ENCODE data around the gene TOLLIP. TPM values are rescaled to one million over a fixed set of nuclear protein-coding genes. Genes with fewer than 3 reads are reported as not detected.
A peak's percentile ranks its signal among the peaks of the same experiment; 100 is the strongest.

Gene TOLLIP
- total and polyA plus RNA-seq, 9 of the 15 experiments (the other 6 are each of a cell fraction or from before 2014, with no cell fraction given) = 0.23 to 22.8 (median 7.1) TPM

- TF ChIP-seq SRSF3 (IDR thresholded peaks at IDR 0.05; ENCODE audit: insufficient read depth, low read length) = no peak
- TF ChIP-seq ZNF586 (CRISPR knock-in tag; conservative IDR thresholded peaks at IDR 0.05) = no peak
- no peak for TF ChIP-seq ZNF444 (CRISPR knock-in tag; IDR thresholded peaks at IDR 0.05)
- no peak for TF ChIP-seq DACH1 (IDR thresholded peaks at IDR 0.05; ENCODE audit: partially characterized antibody)
- no peak for TF ChIP-seq THRA (IDR thresholded peaks at IDR 0.05)
- TF ChIP-seq HNRNPUL1 (IDR thresholded peaks at IDR 0.05; ENCODE audit: low read length) = no peak
- TF ChIP-seq NR2C1 (IDR thresholded peaks at IDR 0.05) = no peak
- no peak for TF ChIP-seq NR2C1 (tag; IDR thresholded peaks at IDR 0.05)
- TF ChIP-seq RFX7 (CRISPR knock-in tag; IDR thresholded peaks at IDR 0.05) = no peak
- TF ChIP-seq, protein P1, sequence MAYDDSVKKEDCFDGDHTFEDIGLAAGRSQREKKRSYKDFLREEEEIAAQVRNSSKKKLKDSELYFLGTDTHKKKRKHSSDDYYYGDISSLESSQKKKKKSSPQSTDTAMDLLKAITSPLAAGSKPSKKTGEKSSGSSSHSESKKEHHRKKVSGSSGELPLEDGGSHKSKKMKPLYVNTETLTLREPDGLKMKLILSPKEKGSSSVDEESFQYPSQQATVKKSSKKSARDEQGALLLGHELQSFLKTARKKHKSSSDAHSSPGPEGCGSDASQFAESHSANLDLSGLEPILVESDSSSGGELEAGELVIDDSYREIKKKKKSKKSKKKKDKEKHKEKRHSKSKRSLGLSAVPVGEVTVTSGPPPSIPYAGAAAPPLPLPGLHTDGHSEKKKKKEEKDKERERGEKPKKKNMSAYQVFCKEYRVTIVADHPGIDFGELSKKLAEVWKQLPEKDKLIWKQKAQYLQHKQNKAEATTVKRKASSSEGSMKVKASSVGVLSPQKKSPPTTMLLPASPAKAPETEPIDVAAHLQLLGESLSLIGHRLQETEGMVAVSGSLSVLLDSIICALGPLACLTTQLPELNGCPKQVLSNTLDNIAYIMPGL (CRISPR knock-in tag; IDR thresholded peaks at IDR 0.05) = 0 out of 2 replicates have a peak, but pooled peaks have one; percentile 64
- TF ChIP-seq TAF9B (IDR thresholded peaks at IDR 0.05; ENCODE audit: partially characterized antibody) = no peak
- peak; percentile 61 to 89 for TF ChIP-seq MAZ (CRISPR knock-in tag; conservative IDR thresholded peaks at IDR 0.05 in 1 of 2, IDR thresholded peaks at IDR 0.05 in 1 of 2)
- TF ChIP-seq, protein P2, sequence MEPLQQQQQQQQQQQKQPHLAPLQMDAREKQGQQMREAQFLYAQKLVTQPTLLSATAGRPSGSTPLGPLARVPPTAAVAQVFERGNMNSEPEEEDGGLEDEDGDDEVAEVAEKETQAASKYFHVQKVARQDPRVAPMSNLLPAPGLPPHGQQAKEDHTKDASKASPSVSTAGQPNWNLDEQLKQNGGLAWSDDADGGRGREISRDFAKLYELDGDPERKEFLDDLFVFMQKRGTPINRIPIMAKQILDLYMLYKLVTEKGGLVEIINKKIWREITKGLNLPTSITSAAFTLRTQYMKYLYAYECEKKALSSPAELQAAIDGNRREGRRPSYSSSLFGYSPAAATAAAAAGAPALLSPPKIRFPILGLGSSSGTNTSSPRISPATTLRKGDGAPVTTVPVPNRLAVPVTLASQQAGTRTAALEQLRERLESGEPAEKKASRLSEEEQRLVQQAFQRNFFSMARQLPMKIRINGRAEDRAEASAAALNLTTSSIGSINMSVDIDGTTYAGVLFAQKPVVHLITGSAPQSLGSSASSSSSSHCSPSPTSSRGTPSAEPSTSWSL (CRISPR knock-in tag; IDR thresholded peaks at IDR 0.05; ENCODE audit: borderline replicate concordance) = no peak
- no peak for TF ChIP-seq SP2 (IDR thresholded peaks at IDR 0.05; ENCODE audit: extremely low read depth, low read depth, low read length, poor library complexity, severe bottlenecking)
- no peak; the same call in 1 of the 2 replicates for TF ChIP-seq ZBED1 (IDR thresholded peaks at IDR 0.05)
- TF ChIP-seq ZNF217 (CRISPR knock-in tag; IDR thresholded peaks at IDR 0.05) = no peak
- no peak for TF ChIP-seq BRD9 (IDR thresholded peaks at IDR 0.05; ENCODE audit: low read depth, partially characterized antibody)
- TF ChIP-seq PATZ1 (CRISPR knock-in tag; IDR thresholded peaks at IDR 0.05; ENCODE audit: borderline replicate concordance) = no peak
- no peak for TF ChIP-seq ZNF324 (CRISPR knock-in tag; IDR thresholded peaks at IDR 0.05)
- no peak for TF ChIP-seq ELK1 (CRISPR knock-in tag; IDR thresholded peaks at IDR 0.05)
These were observed at the start of gene TOLLIP (continued) for GRCh38 chr11:1309498-1310317.

Data from K562 (cell line).